GM18868 (cell line): ENCODE results near the gene GINS1.
"Not testable (repeated sequence)": the region's sequence is repeated elsewhere in the genome, so short reads cannot be mapped to it uniquely, and the experiment has no call there.

Experiments
- ATAC-seq: cut with Tn5 transposase; IDR thresholded peaks from one replicate; pipeline ENCODE4 v1.9.1; 2021; ENCODE audit warnings: mild to moderate bottlenecking, moderate library complexity; ENCODE audit not compliant: unreplicated experiment

The GINS1 gene

DNA sequence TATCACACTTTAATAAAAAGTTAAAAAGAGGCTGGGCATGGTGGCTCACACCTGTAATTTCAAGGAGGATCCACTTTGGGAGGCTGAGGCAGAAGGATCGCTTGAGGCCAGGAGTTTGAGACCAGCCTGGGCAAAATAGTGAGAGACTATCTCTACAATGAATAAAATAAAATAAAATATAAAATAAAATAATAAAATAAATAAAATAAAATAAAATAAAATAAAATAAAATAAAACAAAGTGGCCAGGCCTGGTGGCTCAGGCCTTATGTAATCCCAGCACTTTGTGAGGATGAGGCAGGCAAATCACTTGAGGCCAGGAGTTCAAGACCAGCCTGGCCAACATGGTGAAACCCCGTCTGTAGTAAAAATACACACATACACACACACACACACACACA is 65.8 kb downstream of the GINS1 start:
- ATAC-seq: not testable (repeated sequence)

GRCh38 chr20:25476106-25477013 is 68.9 kb downstream of the GINS1 start:
- no peak for ATAC-seq

- ATAC-seq: no peak
These were observed 69.8 kb downstream of the GINS1 start for GRCh38 chr20:25477014-25477882.

DNA sequence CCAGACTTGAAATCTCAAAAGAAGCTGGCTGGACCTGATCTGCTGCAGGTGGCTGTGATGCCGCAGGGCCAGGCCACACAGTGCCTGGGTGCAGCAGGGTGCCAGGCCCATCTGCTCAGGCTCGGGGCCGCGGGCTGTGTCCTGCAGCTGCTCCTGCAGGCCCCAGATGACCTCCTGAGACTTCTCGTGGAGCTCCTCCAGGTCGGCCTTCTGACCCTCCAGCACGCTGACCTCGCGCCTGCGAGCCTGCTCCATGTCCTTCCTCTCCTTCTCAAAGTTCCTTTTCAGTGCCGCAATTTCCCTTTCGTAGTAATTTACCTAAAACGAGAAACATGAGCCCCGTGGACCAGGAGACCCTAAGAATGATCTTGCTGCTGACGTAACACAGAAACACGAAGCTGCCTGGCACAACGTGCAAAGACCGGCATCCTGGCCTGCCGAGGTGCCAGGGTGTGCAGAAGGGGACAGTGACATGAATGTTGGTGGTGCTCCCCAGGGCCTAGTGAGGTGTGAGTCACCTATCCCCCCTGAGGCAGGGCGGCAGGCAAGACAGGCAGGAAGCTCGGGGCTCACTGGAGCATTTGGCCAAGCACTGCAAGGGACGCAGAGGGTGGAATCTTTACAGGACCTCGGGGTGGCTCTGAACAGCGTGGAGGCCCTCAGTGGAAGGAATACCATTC is 71.6 kb downstream of the GINS1 start:
- no peak for ATAC-seq

- no peak for ATAC-seq
These were observed 72.2 kb downstream of the GINS1 start for GRCh38 chr20:25479638-25480037.

DNA sequence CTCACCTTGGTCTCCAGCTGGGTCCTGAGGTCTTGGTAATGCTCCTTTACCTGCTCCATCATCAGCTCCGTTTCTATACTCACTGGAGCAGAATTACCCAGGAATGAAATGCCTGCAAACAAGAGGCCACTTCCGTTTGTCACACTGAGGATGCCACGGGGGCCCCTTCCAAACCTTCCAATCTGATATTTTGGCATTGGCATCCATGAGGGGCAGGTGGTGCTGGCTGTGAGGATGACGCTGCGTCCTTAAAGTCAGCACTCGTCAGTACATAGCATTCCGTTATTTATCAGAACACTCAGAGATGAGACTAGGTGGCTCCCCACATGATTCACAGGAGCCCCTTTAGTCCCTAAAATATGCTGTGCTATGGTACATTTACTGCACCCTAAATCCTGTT is 72.7 kb downstream of the GINS1 start:
- no peak for ATAC-seq

GRCh38 chr20:25480797-25481196 is 73.3 kb downstream of the GINS1 start:
- ATAC-seq: no peak

GRCh38 chr20:25481235-25481917 is 73.9 kb downstream of the GINS1 start:
- ATAC-seq: no peak

DNA sequence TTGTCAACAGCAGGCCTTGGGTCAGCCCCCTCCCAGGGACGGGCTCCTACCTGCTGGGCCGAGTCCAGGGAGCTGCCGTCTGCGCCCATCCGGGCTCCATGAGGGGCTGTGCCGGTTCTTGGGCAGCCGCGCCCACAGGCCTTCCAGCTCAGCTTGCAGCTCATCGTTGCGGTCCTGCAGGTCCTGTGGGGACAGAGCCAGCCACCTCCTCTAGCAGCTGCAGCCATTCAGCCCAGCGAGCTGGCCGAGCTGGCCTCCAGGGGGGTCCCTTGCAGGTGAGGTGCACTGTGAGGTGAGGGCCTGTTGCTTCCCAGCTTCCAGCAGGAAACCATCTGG is 74.4 kb downstream of the GINS1 start:
- no peak for ATAC-seq

GRCh38 chr20:25483431-25484132 is 76.1 kb downstream of the GINS1 start:
- no peak for ATAC-seq

DNA sequence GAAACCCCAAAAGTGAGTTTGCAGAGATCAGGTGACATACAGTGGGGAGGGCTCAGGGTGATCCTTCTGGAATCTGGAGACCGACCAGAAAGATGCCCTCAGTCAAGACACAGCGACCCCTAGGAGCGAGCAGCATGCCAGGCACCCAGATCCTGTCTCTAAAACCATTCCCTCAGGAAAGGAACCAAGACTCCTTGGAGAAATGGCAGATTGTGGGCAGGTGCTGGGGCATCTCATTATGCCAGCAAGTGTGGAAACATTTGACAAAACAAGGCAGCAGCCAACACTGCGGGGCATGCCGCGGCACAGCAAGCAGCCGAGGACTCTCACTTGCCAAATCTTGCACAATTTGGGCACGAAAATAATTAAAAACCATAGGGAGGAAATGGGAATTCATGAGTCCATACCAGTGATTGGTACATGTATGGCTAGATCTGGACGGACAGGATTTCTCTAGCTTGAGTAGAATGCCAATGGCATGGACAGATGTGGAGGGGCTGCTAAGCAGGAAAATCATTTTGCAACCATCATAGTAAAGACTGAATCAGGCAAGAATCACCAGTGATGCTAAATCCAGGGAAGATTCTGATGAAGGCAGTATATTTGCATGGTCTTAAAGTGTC is 76.9 kb downstream of the GINS1 start:
- no peak for ATAC-seq

GRCh38 chr20:25484911-25485511 is 77.5 kb downstream of the GINS1 start:
- no peak for ATAC-seq

GRCh38 chr20:25485872-25486271 is 78.4 kb downstream of the GINS1 start:
- ATAC-seq: no peak

- ATAC-seq: no peak
These were observed 78.9 kb downstream of the GINS1 start for GRCh38 chr20:25486377-25486776.

DNA sequence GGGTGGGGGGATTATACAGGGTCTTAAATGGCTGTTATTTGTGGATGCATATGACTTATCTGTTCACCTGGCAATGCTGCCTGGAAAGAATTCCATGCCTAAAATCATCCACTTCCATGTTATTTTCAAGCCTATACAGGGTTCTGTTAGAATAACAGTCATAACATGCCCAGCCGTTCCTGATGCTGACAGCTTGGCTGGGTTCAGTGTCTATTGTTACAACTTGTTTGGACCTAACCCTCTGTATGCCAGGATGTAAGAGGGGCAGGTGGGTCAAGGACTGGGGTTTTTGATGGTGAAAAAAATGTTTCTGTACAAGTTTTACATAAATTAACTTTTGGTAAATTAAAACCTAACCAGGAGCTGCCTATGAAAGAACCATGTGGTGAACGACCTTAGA is 79.8 kb downstream of the GINS1 start:
- no peak for ATAC-seq

DNA sequence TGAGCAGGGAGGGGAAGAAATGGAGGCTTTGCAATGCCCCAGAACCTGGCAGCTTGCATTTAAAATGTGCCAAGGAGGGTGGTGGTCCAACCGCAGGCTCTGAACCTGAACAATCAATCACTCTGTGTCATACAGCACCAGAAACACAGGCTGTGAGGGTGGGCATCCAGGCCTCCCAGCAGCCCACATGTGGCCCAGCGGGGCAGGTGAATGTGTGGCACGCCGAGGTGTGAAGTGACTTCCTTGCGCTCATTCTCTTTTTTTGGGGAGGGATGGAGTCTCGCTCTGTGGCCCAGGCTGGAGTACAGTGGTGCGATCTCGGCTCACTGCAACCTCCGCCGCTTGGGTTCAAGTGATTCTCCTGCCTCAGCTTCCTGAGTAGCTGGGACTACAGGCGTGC is 80.5 kb downstream of the GINS1 start:
- no peak for ATAC-seq

GRCh38 chr20:25489221-25489871 is 81.9 kb downstream of the GINS1 start:
- ATAC-seq: no peak

GRCh38 chr20:25490656-25491445 is 83.4 kb downstream of the GINS1 start:
- ATAC-seq: no peak
